ENCODE results near the gene KRTAP20-2.

Gene KRTAP20-2

GRCh38 chr21:30634906-30635305 lies at the start of gene KRTAP20-2:
TSS of gene KRTAP20-2 (plus strand) at chr21:30635206. CDS start at chr21:30635264, 58 bp downstream.
- DNase-seq (ENCODE audit: low read depth): no peak

GRCh38 chr21:30590297-30590696 lies 44.7 kb upstream of the KRTAP20-2 start, which contains the start of gene KRTAP22-2:
TSS of gene KRTAP22-2 (minus strand) at chr21:30590397.
- no peak for DNase-seq (ENCODE audit: low read depth)

GRCh38 chr21:30592140-30592539 lies 42.9 kb upstream of the KRTAP20-2 start, which contains the start of gene KRTAP6-3:
TSS of gene KRTAP6-3 (plus strand) at chr21:30592440. CDS start at chr21:30592446, 6 bp downstream.
- DNase-seq (ENCODE audit: low read depth): no peak

GRCh38 chr21:30598802-30599201 lies 36.2 kb upstream of the KRTAP20-2 start, which contains the start of gene KRTAP6-2:
TSS of gene KRTAP6-2 (minus strand) at chr21:30598902. CDS start at chr21:30598874, 28 bp downstream.
- DNase-seq (ENCODE audit: low read depth): no peak

GRCh38 chr21:30600787-30601186 lies 34.2 kb upstream of the KRTAP20-2 start, which contains the start of gene KRTAP22-1:
TSS of gene KRTAP22-1 (plus strand) at chr21:30601087.
- DNase-seq (ENCODE audit: low read depth): no peak

- DNase-seq (ENCODE audit: low read depth): no peak
These were observed 29.0 kb upstream of the KRTAP20-2 start for GRCh38 chr21:30605968-30606367.

- no peak for DNase-seq (ENCODE audit: low read depth)
These were observed 22.9 kb upstream of the KRTAP20-2 start for GRCh38 chr21:30612132-30612531.

GRCh38 chr21:30613836-30614235 lies 21.2 kb upstream of the KRTAP20-2 start, which contains the start of gene KRTAP6-1:
TSS of gene KRTAP6-1 (minus strand) at chr21:30613930. CDS start at chr21:30613904, 26 bp downstream.
- DNase-seq (ENCODE audit: low read depth): no peak

- DNase-seq (ENCODE audit: low read depth): no peak
These were observed 19.8 kb upstream of the KRTAP20-2 start for GRCh38 chr21:30615199-30615598.

- no peak for DNase-seq (ENCODE audit: low read depth)
These were observed 18.9 kb upstream of the KRTAP20-2 start, which contains the start of gene KRTAP20-1 for GRCh38 chr21:30616125-30616524. TSS of gene KRTAP20-1 (plus strand) at chr21:30616425. CDS start at chr21:30616455, 30 bp downstream.

GRCh38 chr21:30620080-30620479 lies 14.9 kb upstream of the KRTAP20-2 start:
- no peak for DNase-seq (ENCODE audit: low read depth)

- DNase-seq (ENCODE audit: low read depth): no peak
These were observed 14.5 kb upstream of the KRTAP20-2 start, which contains the start of gene KRTAP20-4 for GRCh38 chr21:30620522-30620921. TSS of gene KRTAP20-4 (plus strand) at chr21:30620627.

GRCh38 chr21:30623362-30623761 lies 11.6 kb upstream of the KRTAP20-2 start:
- no peak for DNase-seq (ENCODE audit: low read depth)

GRCh38 chr21:30625449-30626165 lies 9.4 kb upstream of the KRTAP20-2 start:
- DNase-seq (ENCODE audit: low read depth): no peak

- DNase-seq (ENCODE audit: low read depth): no peak
These were observed 6.9 kb upstream of the KRTAP20-2 start for GRCh38 chr21:30628109-30628508.

- no peak for DNase-seq (ENCODE audit: low read depth)
These were observed 5.8 kb upstream of the KRTAP20-2 start for GRCh38 chr21:30629200-30629599.

- DNase-seq (ENCODE audit: low read depth): no peak
These were observed 3.7 kb downstream of the KRTAP20-2 start for GRCh38 chr21:30638686-30639085.

GRCh38 chr21:30642564-30642963 lies 7.6 kb downstream of the KRTAP20-2 start, which contains the start of gene KRTAP20-3:
TSS of gene KRTAP20-3 (plus strand) at chr21:30642864.
- DNase-seq (ENCODE audit: low read depth): no peak

GRCh38 chr21:30646904-30647414 lies 12.0 kb downstream of the KRTAP20-2 start:
- no peak for DNase-seq (ENCODE audit: low read depth)

GRCh38 chr21:30652891-30653290 lies 17.9 kb downstream of the KRTAP20-2 start:
- no peak for DNase-seq (ENCODE audit: low read depth)

GRCh38 chr21:30668776-30669175 lies 33.8 kb downstream of the KRTAP20-2 start:
- DNase-seq (ENCODE audit: low read depth): no peak

GRCh38 chr21:30672985-30673650 lies 38.1 kb downstream of the KRTAP20-2 start:
- DNase-seq (ENCODE audit: low read depth): no peak
